ENCODE measurements around the gene NKX3-2. TPM values are rescaled to one million over a fixed set of nuclear protein-coding genes. Genes with fewer than 3 reads are reported as not detected.

NKX3-2 gene
- total RNA-seq, 1 donor from 2014 or later: not detected

DNA sequence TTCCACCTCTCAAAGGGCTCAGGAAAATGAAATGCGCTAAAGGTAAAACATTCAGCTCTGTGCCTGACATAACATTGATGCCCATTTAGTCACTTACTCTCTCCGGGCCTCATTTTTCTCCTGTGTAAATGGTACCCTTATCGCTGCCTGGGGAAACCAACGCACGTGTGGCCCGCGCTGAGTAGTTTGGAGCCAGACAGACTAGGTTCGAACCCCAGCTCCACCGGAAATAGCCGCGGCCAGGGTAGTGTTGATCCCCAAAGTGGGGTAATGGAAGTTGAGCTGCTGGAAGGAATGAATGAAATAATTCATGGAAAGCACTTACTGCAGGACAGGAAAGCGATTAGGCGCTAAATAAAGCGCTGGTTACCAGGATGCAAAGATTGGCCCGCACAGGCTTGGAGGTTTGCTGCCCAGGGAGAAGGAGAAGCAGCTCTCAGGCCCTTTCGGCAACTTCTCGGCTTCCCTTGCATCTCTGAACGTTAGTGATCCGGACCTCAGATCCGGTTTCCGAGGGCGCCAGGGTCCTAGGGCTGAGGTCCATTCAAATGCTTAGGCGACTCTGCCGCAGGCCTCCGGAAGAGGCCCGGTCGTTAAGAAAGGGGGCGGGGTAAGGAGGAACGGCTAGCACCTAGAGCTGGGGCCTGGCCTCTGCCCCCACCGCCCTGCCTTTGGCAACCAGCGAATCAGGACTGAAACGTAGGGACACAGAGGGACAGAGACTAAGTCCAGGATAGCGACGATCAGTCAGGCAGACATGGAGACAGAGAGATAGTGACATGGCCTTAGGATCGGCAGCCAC lies 13.3 kb downstream of the NKX3-2 start:
- Histone ChIP-seq H3K9ac (no peak overlapping the region), H3K27ac (no peak overlapping the region), H3K9me3 (ENCODE audit: low read depth) (no peaks in the 10 kb centered on the region), H3F3A (ENCODE audit: low read depth) (peaks cover 28% of the 10 kb centered on the region), H3K36me3 (no peaks in the 10 kb centered on the region), H3K4me2 (peak overlapping the region; percentile 69), H3K4me1 (peaks cover 34% of the 10 kb centered on the region), H3K4me3 (peak overlapping the region; percentile 15), H3K27me3 (peaks cover 100% of the 10 kb centered on the region), H3K79me2 (ENCODE audit: low read depth) (no peaks in the 10 kb centered on the region), H2AFZ (replicated peaks) (peak overlapping the region; percentile 57), H4K20me1 (ENCODE audit: low read depth) (peaks cover 72% of the 10 kb centered on the region)
- TF ChIP-seq EZH2 (IDR thresholded peaks at IDR 0.05): peak; percentile 38
- no peak for TF ChIP-seq EZH2phosphoT487 (IDR thresholded peaks at IDR 0.05)
- TF ChIP-seq, protein P1, sequence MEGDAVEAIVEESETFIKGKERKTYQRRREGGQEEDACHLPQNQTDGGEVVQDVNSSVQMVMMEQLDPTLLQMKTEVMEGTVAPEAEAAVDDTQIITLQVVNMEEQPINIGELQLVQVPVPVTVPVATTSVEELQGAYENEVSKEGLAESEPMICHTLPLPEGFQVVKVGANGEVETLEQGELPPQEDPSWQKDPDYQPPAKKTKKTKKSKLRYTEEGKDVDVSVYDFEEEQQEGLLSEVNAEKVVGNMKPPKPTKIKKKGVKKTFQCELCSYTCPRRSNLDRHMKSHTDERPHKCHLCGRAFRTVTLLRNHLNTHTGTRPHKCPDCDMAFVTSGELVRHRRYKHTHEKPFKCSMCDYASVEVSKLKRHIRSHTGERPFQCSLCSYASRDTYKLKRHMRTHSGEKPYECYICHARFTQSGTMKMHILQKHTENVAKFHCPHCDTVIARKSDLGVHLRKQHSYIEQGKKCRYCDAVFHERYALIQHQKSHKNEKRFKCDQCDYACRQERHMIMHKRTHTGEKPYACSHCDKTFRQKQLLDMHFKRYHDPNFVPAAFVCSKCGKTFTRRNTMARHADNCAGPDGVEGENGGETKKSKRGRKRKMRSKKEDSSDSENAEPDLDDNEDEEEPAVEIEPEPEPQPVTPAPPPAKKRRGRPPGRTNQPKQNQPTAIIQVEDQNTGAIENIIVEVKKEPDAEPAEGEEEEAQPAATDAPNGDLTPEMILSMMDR (IDR thresholded peaks at IDR 0.05): no peak
- Mint-ChIP-seq H3K9me3 (peaks cover 5% of the 10 kb centered on the region), H3K27me3 (ENCODE audit: insufficient read depth, low read depth) (peaks cover 72% of the 10 kb centered on the region), H3K4me3 (peak overlapping the region; percentile 5), H3K27ac (no peak overlapping the region), H3K4me1 (peaks cover 33% of the 10 kb centered on the region), H3K36me3 (no peaks in the 10 kb centered on the region)
- DNase-seq (ENCODE audit: low spot score): peak; percentile 69

DNA sequence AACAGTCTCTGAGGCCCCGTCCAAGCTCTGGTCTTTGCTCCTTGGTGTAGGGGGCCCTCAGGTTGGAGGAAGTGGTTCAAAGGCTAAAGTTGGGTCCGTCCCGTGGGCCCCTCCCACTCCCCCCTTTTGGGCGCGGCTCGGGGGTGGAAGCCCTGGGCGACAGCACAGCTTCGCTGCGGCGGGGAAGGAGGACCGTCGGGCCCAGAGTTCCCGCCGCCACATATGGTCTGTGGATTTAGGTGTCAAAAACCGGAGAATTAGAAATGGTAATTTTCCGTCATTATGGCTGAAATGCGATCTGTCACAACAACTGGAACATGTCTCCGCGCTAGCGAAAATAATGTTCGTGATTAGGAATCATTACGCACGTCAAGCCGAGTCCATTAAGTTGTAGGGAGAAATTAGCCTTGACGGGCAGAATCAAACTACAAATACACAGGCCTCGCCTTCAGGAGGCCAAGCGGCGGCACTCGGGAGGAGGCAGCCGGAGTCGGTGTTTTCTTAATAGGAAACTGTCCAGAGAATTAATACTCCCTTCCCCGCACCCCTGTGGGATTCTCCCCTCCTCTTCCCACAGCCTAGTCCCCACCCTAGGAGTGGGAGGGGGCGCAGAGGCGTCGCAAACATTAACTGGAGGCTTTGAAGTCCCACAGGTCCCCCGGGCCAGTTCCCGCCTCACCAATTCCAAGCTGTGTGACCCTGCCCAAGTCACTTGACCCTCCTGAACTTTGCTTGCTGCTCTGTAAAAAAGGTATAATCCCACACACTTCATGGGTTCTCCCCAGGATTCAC lies 15.0 kb downstream of the NKX3-2 start:
- no peaks in the 10 kb centered on the region for H3K36me3 Mint-ChIP-seq
- peaks cover 33% of the 10 kb centered on the region for H3K4me1 Mint-ChIP-seq
- H3F3A ChIP-seq (ENCODE audit: low read depth): peaks cover 26% of the 10 kb centered on the region
- peaks cover 69% of the 10 kb centered on the region for H3K27me3 Mint-ChIP-seq (ENCODE audit: insufficient read depth, low read depth)
- H3K9me3 Mint-ChIP-seq: peaks cover 8% of the 10 kb centered on the region
- no peak overlapping the region for H3K4me3 Mint-ChIP-seq
- H3K27ac Mint-ChIP-seq: no peak overlapping the region
- H3K4me3 ChIP-seq: no peak overlapping the region
- H3K9ac ChIP-seq: no peak overlapping the region
- no peak overlapping the region for H3K27ac ChIP-seq
- peaks cover 100% of the 10 kb centered on the region for H3K27me3 ChIP-seq
- no peak for DNase-seq (ENCODE audit: low spot score)
- H3K79me2 ChIP-seq (ENCODE audit: low read depth): no peaks in the 10 kb centered on the region
- H2AFZ ChIP-seq (replicated peaks): no peak overlapping the region
- peaks cover 21% of the 10 kb centered on the region for H3K4me1 ChIP-seq
- H3K36me3 ChIP-seq: no peaks in the 10 kb centered on the region
- H4K20me1 ChIP-seq (ENCODE audit: low read depth): peaks cover 55% of the 10 kb centered on the region
- H3K4me2 ChIP-seq: no peak overlapping the region
- H3K9me3 ChIP-seq (ENCODE audit: low read depth): no peaks in the 10 kb centered on the region
- TF ChIP-seq EZH2phosphoT487 (IDR thresholded peaks at IDR 0.05) (peak; percentile 89), EZH2 (IDR thresholded peaks at IDR 0.05) (peak; percentile 97)
- TF ChIP-seq, protein P1 (IDR thresholded peaks at IDR 0.05): no peak

DNA sequence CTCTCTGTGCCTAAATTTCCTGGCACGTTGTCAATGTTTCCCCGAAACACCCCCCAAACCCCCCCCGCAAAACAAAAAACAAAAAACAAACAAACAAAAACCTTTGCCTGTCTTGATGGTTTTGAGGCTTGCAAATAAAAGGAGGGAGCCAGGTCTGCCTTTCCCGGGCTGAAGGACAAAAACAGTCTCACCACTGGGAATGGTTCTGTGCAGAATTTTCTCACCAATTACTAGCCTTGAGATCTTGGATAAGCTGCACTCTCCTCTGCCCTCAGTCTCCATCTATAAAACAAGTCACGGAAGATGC lies 15.5 kb downstream of the NKX3-2 start:
- Mint-ChIP-seq H3K4me3 (no peak overlapping the region), H3K36me3 (peaks cover 2% of the 10 kb centered on the region), H3K27ac (no peak overlapping the region), H3K27me3 (ENCODE audit: insufficient read depth, low read depth) (peaks cover 70% of the 10 kb centered on the region), H3K9me3 (peaks cover 10% of the 10 kb centered on the region), H3K4me1 (peaks cover 27% of the 10 kb centered on the region)
- TF ChIP-seq EZH2phosphoT487 (IDR thresholded peaks at IDR 0.05) (no peak), EZH2 (IDR thresholded peaks at IDR 0.05) (no peak)
- TF ChIP-seq, protein P1 (IDR thresholded peaks at IDR 0.05): no peak
- Histone ChIP-seq H3K27me3 (peaks cover 100% of the 10 kb centered on the region), H3K4me2 (no peak overlapping the region), H3K4me1 (peaks cover 20% of the 10 kb centered on the region), H3K9me3 (ENCODE audit: low read depth) (no peaks in the 10 kb centered on the region), H3F3A (ENCODE audit: low read depth) (peaks cover 26% of the 10 kb centered on the region), H3K27ac (no peak overlapping the region), H4K20me1 (ENCODE audit: low read depth) (peaks cover 50% of the 10 kb centered on the region), H2AFZ (replicated peaks) (no peak overlapping the region), H3K9ac (no peak overlapping the region), H3K4me3 (no peak overlapping the region), H3K36me3 (no peaks in the 10 kb centered on the region), H3K79me2 (ENCODE audit: low read depth) (no peaks in the 10 kb centered on the region)
- no peak for DNase-seq (ENCODE audit: low spot score)

Measured in neural progenitor cell (in vitro differentiated cells).